NCI-H2107 treated with DMSO at 0.1 percent for 48 hours (cell line): Measurements from ENCODE around the gene PRPF19.

ENCODE experiments used
- DNase-seq: peaks from one replicate; lab custom pipeline; 2025; ENCODE audit not compliant: unreplicated experiment; lab: John Stamatoyannopoulos, UW

The PRPF19 gene

GRCh38 chr11:60906132-60906972 lies at the start of gene PRPF19:
Gene PRPF19, minus strand, starts transcription at chr11:60906585. Its CDS starts 203 bp downstream, at chr11:60906382.
- DNase-seq: peak; percentile 90

- DNase-seq: peak; percentile 39
Measured at GRCh38 chr11:60955571-60955970, 49.2 kb upstream of the PRPF19 start.

GRCh38 chr11:60954421-60954820 lies 48.0 kb upstream of the PRPF19 start:
- DNase-seq: no peak

GRCh38 chr11:60953781-60954180 lies 47.4 kb upstream of the PRPF19 start:
- no peak for DNase-seq

GRCh38 chr11:60952742-60953170 lies 46.4 kb upstream of the PRPF19 start:
- DNase-seq: no peak

- DNase-seq: no peak
Measured at GRCh38 chr11:60951904-60952741, 45.7 kb upstream of the PRPF19 start, which contains the start of gene SLC15A3. Gene SLC15A3, minus strand, starts transcription at chr11:60952176. Its CDS starts 625 bp downstream, at chr11:60951551.

GRCh38 chr11:60951606-60951903 lies 45.2 kb upstream of the PRPF19 start:
- DNase-seq: no peak

GRCh38 chr11:60950933-60951605 lies 44.7 kb upstream of the PRPF19 start:
- DNase-seq: no peak

GRCh38 chr11:60950024-60950423 lies 43.6 kb upstream of the PRPF19 start:
- DNase-seq: no peak

- no peak for DNase-seq
Measured at GRCh38 chr11:60948250-60948649, 41.9 kb upstream of the PRPF19 start.

GRCh38 chr11:60947700-60948099 lies 41.3 kb upstream of the PRPF19 start:
- no peak for DNase-seq

GRCh38 chr11:60946601-60947264 lies 40.3 kb upstream of the PRPF19 start:
- no peak for DNase-seq

- DNase-seq: no peak
Measured at GRCh38 chr11:60945295-60945667, 38.9 kb upstream of the PRPF19 start.

- DNase-seq: no peak
Measured at GRCh38 chr11:60944490-60945294, 38.3 kb upstream of the PRPF19 start.

- DNase-seq: peak; percentile 78
Measured at GRCh38 chr11:60942970-60943565, 36.7 kb upstream of the PRPF19 start.

- DNase-seq: peak; percentile 25
Measured at GRCh38 chr11:60942219-60942618, 35.8 kb upstream of the PRPF19 start.

GRCh38 chr11:60941371-60942119 lies 35.2 kb upstream of the PRPF19 start:
- DNase-seq: no peak

- no peak for DNase-seq
Measured at GRCh38 chr11:60939855-60940254, 33.5 kb upstream of the PRPF19 start.

GRCh38 chr11:60939301-60939700 lies 32.9 kb upstream of the PRPF19 start:
- no peak for DNase-seq
